Body of pancreas (tissue), 4 donors: ENCODE measurements around the gene MMS22L.

ENCODE experiments used
- POLR2A ChIP-seq, 3 donors: fragments of 450-650 bp; IDR thresholded peaks; one replicate each; pipeline ENCODE4 v1.6.1; 2016; ENCODE audit warnings: antibody characterized with exemption in 3 of 3, mild to moderate bottlenecking in 2 of 3
- TF ChIP-seq, protein P1 (sequence below), 7 experiments: fragments of 450-650 bp in 4 of 7; fragments of 200-600 bp in 3 of 7; sonication (generic) in 3 of 7; IDR thresholded peaks; one replicate each; pipeline ENCODE4 v1.5.1; 2016 to 2019; ENCODE audit warnings: antibody characterized with exemption in 7 of 7

- TF ChIP-seq POLR2A (IDR thresholded peaks at IDR 0.05): no peak
- TF ChIP-seq, protein P1, sequence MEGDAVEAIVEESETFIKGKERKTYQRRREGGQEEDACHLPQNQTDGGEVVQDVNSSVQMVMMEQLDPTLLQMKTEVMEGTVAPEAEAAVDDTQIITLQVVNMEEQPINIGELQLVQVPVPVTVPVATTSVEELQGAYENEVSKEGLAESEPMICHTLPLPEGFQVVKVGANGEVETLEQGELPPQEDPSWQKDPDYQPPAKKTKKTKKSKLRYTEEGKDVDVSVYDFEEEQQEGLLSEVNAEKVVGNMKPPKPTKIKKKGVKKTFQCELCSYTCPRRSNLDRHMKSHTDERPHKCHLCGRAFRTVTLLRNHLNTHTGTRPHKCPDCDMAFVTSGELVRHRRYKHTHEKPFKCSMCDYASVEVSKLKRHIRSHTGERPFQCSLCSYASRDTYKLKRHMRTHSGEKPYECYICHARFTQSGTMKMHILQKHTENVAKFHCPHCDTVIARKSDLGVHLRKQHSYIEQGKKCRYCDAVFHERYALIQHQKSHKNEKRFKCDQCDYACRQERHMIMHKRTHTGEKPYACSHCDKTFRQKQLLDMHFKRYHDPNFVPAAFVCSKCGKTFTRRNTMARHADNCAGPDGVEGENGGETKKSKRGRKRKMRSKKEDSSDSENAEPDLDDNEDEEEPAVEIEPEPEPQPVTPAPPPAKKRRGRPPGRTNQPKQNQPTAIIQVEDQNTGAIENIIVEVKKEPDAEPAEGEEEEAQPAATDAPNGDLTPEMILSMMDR (IDR thresholded peaks at IDR 0.05): no peak
Measured at GRCh38 chr6:97094376-97094775, 188.6 kb downstream of the MMS22L start.
